ENCODE results near the gene SLC39A8.

The SLC39A8 gene

GRCh38 chr4:102338405-102338804 lies 6.9 kb downstream of the SLC39A8 start:
- no peak for DNase-seq

- no peak for DNase-seq
Observed at GRCh38 chr4:102335616-102336015, 9.7 kb downstream of the SLC39A8 start.

- DNase-seq = no peak
Observed at GRCh38 chr4:102334624-102335023, 10.7 kb downstream of the SLC39A8 start.

GRCh38 chr4:102333787-102334186 lies 11.5 kb downstream of the SLC39A8 start:
- DNase-seq = no peak

GRCh38 chr4:102328045-102328444 lies 17.2 kb downstream of the SLC39A8 start:
- DNase-seq = no peak

GRCh38 chr4:102326951-102327350 lies 18.3 kb downstream of the SLC39A8 start:
- DNase-seq = no peak

GRCh38 chr4:102324730-102325129 lies 20.6 kb downstream of the SLC39A8 start:
- DNase-seq = no peak

- no peak for DNase-seq
Observed at GRCh38 chr4:102322736-102323135, 22.5 kb downstream of the SLC39A8 start.

- no peak for DNase-seq
Observed at GRCh38 chr4:102321260-102321995, 23.9 kb downstream of the SLC39A8 start.

- DNase-seq = no peak
Observed at GRCh38 chr4:102319594-102319993, 25.7 kb downstream of the SLC39A8 start.

- no peak for DNase-seq
Observed at GRCh38 chr4:102318526-102318925, 26.8 kb downstream of the SLC39A8 start.

GRCh38 chr4:102318105-102318504 lies 27.2 kb downstream of the SLC39A8 start:
- no peak for DNase-seq

GRCh38 chr4:102317459-102317858 lies 27.8 kb downstream of the SLC39A8 start:
- no peak for DNase-seq

GRCh38 chr4:102316585-102316984 lies 28.7 kb downstream of the SLC39A8 start:
- no peak for DNase-seq

- no peak for DNase-seq
Observed at GRCh38 chr4:102315532-102315931, 29.8 kb downstream of the SLC39A8 start.

- DNase-seq = no peak
Observed at GRCh38 chr4:102312417-102312816, 32.9 kb downstream of the SLC39A8 start.

GRCh38 chr4:102311912-102312311 lies 33.4 kb downstream of the SLC39A8 start:
- DNase-seq = no peak

GRCh38 chr4:102311407-102311806 lies 33.9 kb downstream of the SLC39A8 start:
- no peak for DNase-seq

GRCh38 chr4:102308032-102308799 lies 37.1 kb downstream of the SLC39A8 start:
- no peak for DNase-seq

GRCh38 chr4:102305666-102306065 lies 39.6 kb downstream of the SLC39A8 start:
- DNase-seq = no peak

- DNase-seq = no peak
Observed at GRCh38 chr4:102302762-102303161, 42.5 kb downstream of the SLC39A8 start.

GRCh38 chr4:102301167-102301566 lies 44.1 kb downstream of the SLC39A8 start:
- DNase-seq = no peak

GRCh38 chr4:102299354-102300107 lies 45.8 kb downstream of the SLC39A8 start:
- DNase-seq = peak; percentile 1

- DNase-seq = no peak
Observed at GRCh38 chr4:102298716-102299115, 46.6 kb downstream of the SLC39A8 start.
